ENCODE data around the gene CDIP1. TPM values are rescaled to one million over a fixed set of nuclear protein-coding genes. Genes with fewer than 3 reads are reported as not detected.

Gene CDIP1
- total and polyA plus RNA-seq, 2 of the 8 experiments (the other 6 are each of a cell fraction or from before 2014, with no cell fraction given) = 56.6 to 76.3 TPM

- FAIRE-seq = no peak
- peaks cover 2% of the 10 kb centered on the region; the same call in 1 of the 2 replicates for H3K79me1 ChIP-seq (ENCODE audit: low read depth, low read length)
- no peak overlapping the region for H2BK120ac ChIP-seq (replicated peaks; ENCODE audit: low read depth, low read length)
- peaks cover 0 to 3% of the 10 kb centered on the region in 2 experiments; a peak in 1 of 4 replicates for H3K9me3 ChIP-seq (ENCODE audit: insufficient read depth in 2 of 2, low read depth in 1 of 2, low read length in 1 of 2)
- no peak for DNase-seq (ENCODE audit: low read depth in 1 of 2, low spot score in 2 of 2)
- H3K36me3 ChIP-seq (ENCODE audit: control insufficient read depth in 2 of 4, insufficient read depth in 4 of 4, low read length in 3 of 4) = peaks cover 0 to 18% (median 11%) of the 10 kb centered on the region in 4 experiments; a peak in 7 of 8 replicates
- H3K14ac ChIP-seq (ENCODE audit: insufficient read length) = no peak overlapping the region
- H4K20me1 ChIP-seq (replicated peaks in 1 of 2; ENCODE audit: control insufficient read depth in 1 of 2, insufficient read depth in 2 of 2, low read length in 2 of 2) = peaks cover under 1 to 2% of the 10 kb centered on the region in 2 experiments
- ChIA-PET POLR2A (ENCODE audit: partially characterized antibody) (interaction anchor here (1.1 to 14.4 kb wide), 4 partner anchors 12 to 153 kb away, joined by 3 to 257 read pairs (median 4); partner anchors contain the start of gene MGRN1), CTCF (ENCODE audit: partially characterized antibody) (interaction anchor here (0.7 to 1.7 kb wide), 7 partner anchors 11 to 122 kb away, joined by 3 to 5 read pairs (median 3); no protein-coding TSS in a partner anchor)
- no peak overlapping the region for H4K8ac ChIP-seq (ENCODE audit: extremely low read depth, insufficient read depth, low read length)
- H3K56ac ChIP-seq (replicated peaks; ENCODE audit: insufficient read length, low read depth, low read length) = no peak overlapping the region
- H3K27ac ChIP-seq (ENCODE audit: low read depth, low read length) = no peak overlapping the region
- peaks cover 0 to 10% of the 10 kb centered on the region in 2 experiments; a peak in 2 of 4 replicates for H3K79me2 ChIP-seq (ENCODE audit: control insufficient read depth in 1 of 2, insufficient read depth in 2 of 2, low read length in 2 of 2)
- no peak overlapping the region for H2AFZ ChIP-seq (ENCODE audit: low read length)
- no peak overlapping the region for H2AK5ac ChIP-seq (ENCODE audit: low read depth, low read length)
- H3K4me2 ChIP-seq (ENCODE audit: insufficient read depth in 1 of 2, low read depth in 2 of 2, low read length in 2 of 2) = no peak overlapping the region
- no peak overlapping the region for H3K4ac ChIP-seq (replicated peaks; ENCODE audit: insufficient read length, low read depth, low read length)
- H3K23ac ChIP-seq (ENCODE audit: insufficient read length) = no peak overlapping the region
- no peak overlapping the region for H4K91ac ChIP-seq (replicated peaks; ENCODE audit: insufficient read length, low read length)
- H3K23me2 ChIP-seq (ENCODE audit: low read depth, low read length) = peaks cover 3% of the 10 kb centered on the region; the same call in 1 of the 2 replicates
- H3K4me3 ChIP-seq (ENCODE audit: extremely low read depth in 1 of 4, insufficient read depth in 2 of 4, low read depth in 3 of 4, low read length in 4 of 4) = no peak overlapping the region
- no peak overlapping the region for H3K18ac ChIP-seq (ENCODE audit: extremely low read depth, low read length)
- no peak overlapping the region for H2BK5ac ChIP-seq (ENCODE audit: low read depth, low read length)
- WGBS, 2 experiments (ENCODE audit: extremely low coverage in 1 of 2, insufficient coverage in 1 of 2, insufficient read length in 1 of 2, insufficient replicate concordance in 2 of 2, low coverage in 1 of 2, low lambda C conversion rate in 2 of 2, missing lambda C conversion rate in 1 of 2) = 86% methylated on average over 5 of the region's 5 CpGs; no CpG with 5 or more reads in 1 of the 2 experiments
- H3K9ac ChIP-seq (replicated peaks in 1 of 4; ENCODE audit: extremely low read depth in 1 of 4, low read depth in 3 of 4, low read length in 3 of 4) = no peak overlapping the region
- TF ChIP-seq CBX8 (IDR thresholded peaks at IDR 0.05; ENCODE audit: borderline replicate concordance, low read depth, low read length) (no peak), ASH2L (IDR thresholded peaks at IDR 0.05; ENCODE audit: low read length) (no peak), BACH1 (IDR thresholded peaks at IDR 0.05; ENCODE audit: low read length) (no peak), RXRA (IDR thresholded peaks at IDR 0.05; ENCODE audit: insufficient read depth, low read depth, low read length) (no peak), ATF3 (IDR thresholded peaks at IDR 0.05; ENCODE audit: insufficient read depth, low read depth, low read length) (no peak), RBBP5 (IDR thresholded peaks at IDR 0.05; ENCODE audit: borderline replicate concordance, low read depth, low read length) (no peak), BCL11A (IDR thresholded peaks at IDR 0.05; ENCODE audit: low read depth in 2 of 2, low read length in 2 of 2) (no peak)
- H4K5ac ChIP-seq (ENCODE audit: insufficient read length, low read depth, low read length) = no peak overlapping the region
- no peak overlapping the region for H2BK20ac ChIP-seq (ENCODE audit: low read length)
- H3K4me1 ChIP-seq (replicated peaks in 1 of 4; ENCODE audit: control insufficient read depth in 3 of 4, insufficient read depth in 4 of 4, low read length in 3 of 4) = peaks cover 0 to 7% (median under 1%) of the 10 kb centered on the region in 4 experiments; a peak in 4 of 7 replicates
- H3K27me3 ChIP-seq (replicated peaks in 1 of 4; ENCODE audit: control insufficient read depth in 3 of 4, extremely low read depth in 1 of 4, insufficient read depth in 3 of 4, low read length in 3 of 4) = peaks cover 0 to 7% (median 7%) of the 10 kb centered on the region in 4 experiments; a peak in 6 of 7 replicates
- H2BK15ac ChIP-seq (ENCODE audit: low read length) = no peak overlapping the region
- H2BK12ac ChIP-seq (ENCODE audit: low read depth, low read length) = no peak overlapping the region
Measured at GRCh38 chr16:4471869-4472268, 66.7 kb downstream of the CDIP1 start.

All from H1 (cell line).